ENCODE results near the gene KIAA0232.
"Not testable (repeated sequence)": the region's sequence is repeated elsewhere in the genome, so short reads cannot be mapped to it uniquely, and the experiment has no call there.

KIAA0232 gene

GRCh38 chr4:6755088-6755753 is 27.3 kb upstream of the KIAA0232 start:
- no peak for DNase-seq

- not testable (repeated sequence) for DNase-seq
These were observed 26.2 kb upstream of the KIAA0232 start for GRCh38 chr4:6756345-6756744.

GRCh38 chr4:6758728-6759127 is 23.8 kb upstream of the KIAA0232 start:
- no peak for DNase-seq

DNA sequence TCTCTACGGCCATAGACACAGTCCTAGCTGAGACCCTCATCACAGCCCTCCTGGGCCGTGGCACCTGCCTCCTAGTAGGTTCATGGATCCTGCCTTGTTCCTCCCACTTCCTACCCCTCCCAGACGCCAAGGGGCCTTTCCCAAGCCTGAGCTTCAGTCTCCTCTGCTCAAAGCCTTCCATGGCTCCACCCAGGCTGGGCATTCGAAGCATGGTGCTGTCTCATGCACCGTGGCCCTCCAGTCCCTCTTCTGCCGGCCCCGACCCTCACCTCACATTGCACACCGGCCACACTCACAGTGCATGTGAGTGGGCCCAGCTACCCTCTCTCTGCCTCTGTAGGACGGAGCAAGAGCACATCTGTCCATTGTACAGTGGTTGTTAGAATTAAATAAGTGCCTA is 21.7 kb upstream of the KIAA0232 start:
- DNase-seq: no peak

DNA sequence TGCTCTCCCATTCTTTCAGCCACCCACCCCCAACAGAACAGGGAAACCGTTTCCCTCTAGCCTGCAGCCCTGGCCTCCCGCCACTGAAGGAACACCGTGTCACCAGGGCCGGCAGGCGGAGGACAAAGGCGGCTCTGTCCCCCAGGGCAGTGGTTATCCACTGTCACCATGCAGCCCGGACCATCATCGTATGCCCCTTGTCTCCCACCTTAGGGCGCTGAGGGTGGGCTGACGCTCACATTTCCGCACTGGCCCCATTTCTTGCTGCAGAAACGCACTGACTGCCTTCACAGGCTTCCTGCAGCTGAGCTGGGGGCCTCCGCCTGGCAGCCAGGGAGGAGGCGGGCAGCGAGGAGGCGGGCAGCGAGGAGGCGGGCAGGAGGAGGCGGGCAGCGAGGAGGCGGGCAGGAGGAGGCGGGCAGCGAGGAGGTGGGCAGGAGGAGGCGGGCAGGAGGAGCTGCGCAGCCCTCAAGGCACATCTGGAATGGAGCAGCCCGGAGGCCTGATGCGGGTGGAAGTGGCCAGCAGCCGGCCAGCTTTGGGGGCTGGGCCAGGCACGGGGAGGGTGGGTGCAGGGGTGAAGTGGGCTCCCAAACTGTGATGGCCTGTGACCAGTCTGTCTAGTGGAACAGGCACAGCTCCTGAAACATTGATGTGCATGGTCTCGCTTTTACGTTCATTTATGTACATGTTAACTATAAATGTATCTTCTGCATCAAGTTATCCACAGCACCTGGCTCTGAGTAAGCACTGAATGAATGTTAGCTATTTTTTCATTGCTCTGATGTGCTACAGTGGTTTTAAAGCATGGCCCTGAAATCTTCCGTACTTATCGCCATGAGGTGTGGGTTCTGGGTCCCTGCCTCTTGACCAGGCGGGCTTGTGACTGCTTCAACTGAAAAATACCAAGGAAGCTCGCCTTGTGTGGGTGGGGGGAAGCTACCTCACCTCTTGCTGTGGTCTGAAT is 20.6 kb upstream of the KIAA0232 start:
- DNase-seq: no peak

DNA sequence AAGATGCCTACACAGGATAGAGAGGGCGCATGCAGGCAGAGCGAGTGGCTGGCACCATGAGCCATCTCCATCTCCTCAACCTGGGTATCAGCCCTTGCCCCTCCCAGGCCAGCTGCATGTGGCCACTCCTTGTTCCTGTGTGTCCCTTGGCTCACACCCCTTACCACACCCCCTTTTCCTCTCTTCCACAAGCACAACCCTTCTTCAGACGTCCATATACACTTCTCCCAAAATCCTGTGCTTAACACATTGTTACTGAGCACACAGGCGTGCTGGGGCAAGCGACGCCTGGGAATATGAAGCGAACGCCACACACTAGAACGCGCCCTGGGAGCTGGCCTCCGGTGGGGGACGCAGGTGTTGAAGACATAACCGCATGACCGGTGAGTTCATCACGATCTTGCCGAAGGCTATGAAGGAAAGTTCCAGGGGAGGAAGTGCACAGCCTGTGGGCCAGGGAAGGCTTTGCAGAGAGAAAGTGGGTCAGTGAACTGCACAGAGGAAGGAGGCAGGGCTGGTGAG is 19.1 kb upstream of the KIAA0232 start:
- no peak for DNase-seq

DNA sequence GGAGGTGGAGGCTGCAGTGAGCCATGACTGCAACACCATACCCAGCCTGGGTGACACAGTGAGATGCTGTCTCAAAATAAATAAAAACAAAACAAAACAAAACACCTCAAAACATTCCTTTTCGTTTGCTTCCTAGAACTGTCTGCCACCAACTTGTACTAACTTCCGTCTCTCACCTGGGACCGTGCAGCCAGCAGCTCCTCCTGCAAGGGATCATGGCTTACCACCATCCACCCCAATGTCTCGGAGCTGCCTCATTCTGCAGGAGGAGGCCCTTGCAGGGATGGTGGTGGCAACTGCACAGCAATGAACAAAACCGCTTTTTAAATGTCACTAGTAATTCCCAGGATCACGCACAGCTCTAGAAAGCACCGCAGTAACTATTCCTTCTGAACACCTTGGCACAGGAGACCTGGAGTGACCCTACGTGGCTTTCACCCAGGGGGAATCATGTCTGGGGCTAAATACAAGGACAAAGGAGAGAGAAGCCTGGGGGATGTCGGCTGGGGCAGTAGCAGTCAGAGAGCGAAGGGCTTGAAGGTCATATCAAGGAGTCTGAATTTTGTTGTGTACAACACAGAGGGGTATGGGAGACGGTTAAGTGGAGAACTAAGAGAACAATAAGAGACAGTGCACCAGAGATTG is 17.4 kb upstream of the KIAA0232 start:
- no peak for DNase-seq

DNA sequence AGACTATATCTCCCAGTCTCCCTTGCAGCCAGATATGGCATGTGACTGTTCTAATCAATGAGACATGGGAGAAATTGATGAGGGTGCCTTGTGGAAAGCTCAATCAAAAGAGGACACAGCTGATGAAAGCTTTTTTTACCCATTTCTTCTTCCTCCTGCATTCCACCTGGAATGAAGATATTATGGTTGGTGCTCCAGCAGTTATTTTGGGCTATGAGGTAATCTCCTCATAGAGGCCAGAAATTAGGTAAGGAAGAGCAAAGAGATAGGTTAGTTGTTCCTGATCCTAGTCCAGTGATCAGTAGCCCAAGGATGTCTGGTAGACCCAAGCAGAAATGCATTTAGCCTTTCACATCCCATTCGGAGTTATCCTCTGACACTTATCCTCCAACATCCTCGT is 16.8 kb upstream of the KIAA0232 start:
- no peak for DNase-seq

DNA sequence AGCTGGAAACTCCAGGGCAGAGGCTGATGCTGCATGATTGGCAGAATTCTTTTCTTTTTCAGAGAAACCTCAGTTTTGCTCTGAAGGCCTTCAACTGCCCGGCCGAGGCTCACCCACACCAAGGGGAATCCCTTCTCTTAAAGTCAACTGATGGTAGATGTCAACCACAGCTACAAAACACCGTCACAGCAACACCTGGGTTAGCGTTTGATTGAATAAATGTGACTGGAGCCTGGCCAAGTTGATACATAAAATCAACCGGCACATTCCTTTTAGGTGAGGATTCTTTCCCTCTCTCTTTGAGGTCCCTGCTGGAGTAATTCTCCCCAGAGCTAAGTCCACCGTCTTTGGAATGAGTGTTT is 15.2 kb upstream of the KIAA0232 start:
- DNase-seq: no peak

DNA sequence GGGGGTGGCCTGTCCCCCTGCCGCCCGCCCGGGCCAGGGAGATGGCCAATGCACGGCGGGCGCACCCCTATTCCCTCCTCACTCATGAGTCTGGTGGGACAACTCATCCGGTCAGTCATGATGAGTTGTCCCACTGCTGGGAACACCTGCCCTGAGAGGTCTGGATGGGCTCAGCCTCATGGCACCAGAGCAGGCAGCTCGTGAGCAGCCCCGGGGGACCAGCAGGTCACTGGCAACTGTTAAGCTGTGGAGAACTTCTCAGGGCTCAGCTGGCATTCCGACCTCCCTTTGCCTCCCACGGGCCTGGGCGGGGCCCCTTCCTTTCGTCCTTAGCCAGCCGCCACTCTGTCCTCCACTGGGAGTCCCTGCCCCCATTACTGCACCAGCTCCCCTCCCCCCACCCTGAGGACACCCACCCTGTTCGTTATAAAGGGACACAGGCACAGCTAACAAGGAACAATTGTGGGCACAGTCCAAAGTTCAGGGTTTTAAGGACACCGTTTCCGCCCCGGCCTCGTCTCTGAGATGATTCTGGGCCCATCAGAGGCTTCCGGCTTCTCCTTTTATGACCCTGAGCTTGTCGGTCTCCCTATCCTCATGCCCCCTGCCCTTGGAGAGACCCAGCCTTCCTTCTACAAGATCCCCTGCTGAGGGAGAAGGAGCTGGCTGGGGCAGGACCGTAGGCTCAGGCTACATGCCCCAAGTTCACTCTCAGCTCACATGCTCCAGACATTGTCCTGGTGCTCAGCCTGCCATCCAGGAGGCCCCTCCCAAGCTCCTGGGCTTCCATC is 14.6 kb upstream of the KIAA0232 start:
- no peak for DNase-seq

GRCh38 chr4:6768539-6768905 is 14.0 kb upstream of the KIAA0232 start:
- no peak for DNase-seq

DNA sequence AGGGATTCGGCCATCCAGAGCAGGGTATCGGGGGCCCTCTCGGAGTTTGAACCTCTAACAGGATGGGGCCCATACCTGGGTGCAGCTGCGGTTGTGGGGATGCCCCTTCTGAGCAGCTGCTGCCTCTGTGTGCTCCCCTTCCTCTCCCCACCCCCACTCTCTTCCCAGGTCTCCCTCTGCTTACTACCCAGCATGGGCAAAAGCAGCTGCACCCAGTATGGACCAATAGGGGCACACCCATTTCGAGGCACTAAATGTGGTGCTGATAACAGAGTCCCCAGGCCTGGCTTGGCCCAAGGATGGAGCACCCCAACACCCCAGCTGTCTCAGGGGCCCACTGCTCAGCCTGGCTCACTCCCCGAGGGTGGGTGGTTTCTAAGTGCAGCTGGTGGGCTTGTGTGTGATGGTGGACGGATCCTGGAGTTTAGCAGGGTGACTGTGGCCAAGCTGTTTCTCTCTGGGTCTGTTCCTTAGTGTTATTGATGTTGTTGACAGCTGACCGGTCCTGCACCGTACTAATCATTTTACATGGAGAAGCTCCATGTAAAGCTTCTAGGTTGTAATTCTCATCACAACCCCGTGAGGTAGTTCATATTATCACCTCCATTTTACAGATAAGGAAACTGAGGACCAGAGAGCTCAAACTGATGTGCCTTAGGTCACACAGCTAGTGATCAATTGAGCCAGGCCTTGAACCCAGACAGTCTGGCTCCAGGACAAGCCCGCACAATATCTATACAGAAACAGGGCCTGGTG is 13.1 kb upstream of the KIAA0232 start:
- no peak for DNase-seq

- DNase-seq: no peak
These were observed 12.5 kb upstream of the KIAA0232 start for GRCh38 chr4:6769989-6770420.

- no peak for DNase-seq
These were observed 11.8 kb upstream of the KIAA0232 start for GRCh38 chr4:6770581-6771228.

GRCh38 chr4:6771229-6771671 is 11.3 kb upstream of the KIAA0232 start:
- DNase-seq: no peak

- DNase-seq: no peak
These were observed 10.2 kb upstream of the KIAA0232 start for GRCh38 chr4:6772223-6772928.

- DNase-seq: no peak
These were observed 9.4 kb upstream of the KIAA0232 start for GRCh38 chr4:6773106-6773505.

- DNase-seq: no peak
These were observed 8.6 kb upstream of the KIAA0232 start for GRCh38 chr4:6773616-6774540.

- no peak for DNase-seq
These were observed 6.8 kb upstream of the KIAA0232 start for GRCh38 chr4:6775746-6776145.

All from NCI-H510A (cell line).